OCI-LY3 (cell line): Measurements from ENCODE around the gene AKIRIN2.

ENCODE experiments used
- CTCF ChIP-seq: fragments of 200-600, 300-600 bp; sonication (generic); IDR thresholded peaks from 2 replicates; pipeline ENCODE4 v1.5.1; 2014; ENCODE audit warnings: antibody characterized with exemption, low read length, low read depth
- EZH2phosphoT487 ChIP-seq: fragments of 200-600 bp; shearing (Covaris generic); IDR thresholded peaks from 2 replicates; pipeline ENCODE4 v1.6.1; 2018; ENCODE audit warnings: antibody characterized with exemption, mixed run types, low read depth

GRCh38 chr6:87723170-87724078 lies 21.4 kb upstream of the AKIRIN2 start:
- no peak for TF ChIP-seq CTCF
- TF ChIP-seq EZH2phosphoT487: no peak
